HFF-Myc (cell line): Measurements from ENCODE around the gene FGFRL1.

Experiments
- DNase-seq: peaks from one replicate; pipeline ENCODE4 v3.0.0-alpha.2; 2011; ENCODE audit warnings: low read depth; ENCODE audit errors: extremely low read depth
- H3K4me3 ChIP-seq: replicated peaks from 2 replicates; pipeline ENCODE4 v1.5.1; 2011; ENCODE audit warnings: low read depth, mild to moderate bottlenecking, control low read depth, low read length
- TF ChIP-seq, protein P1 (sequence below): IDR thresholded peaks from 2 replicates; pipeline ENCODE4 v1.5.1; 2012; ENCODE audit warnings: mild to moderate bottlenecking, low read depth, low read length, control low read depth; ENCODE audit errors: missing control alignments

FGFRL1 gene

DNA sequence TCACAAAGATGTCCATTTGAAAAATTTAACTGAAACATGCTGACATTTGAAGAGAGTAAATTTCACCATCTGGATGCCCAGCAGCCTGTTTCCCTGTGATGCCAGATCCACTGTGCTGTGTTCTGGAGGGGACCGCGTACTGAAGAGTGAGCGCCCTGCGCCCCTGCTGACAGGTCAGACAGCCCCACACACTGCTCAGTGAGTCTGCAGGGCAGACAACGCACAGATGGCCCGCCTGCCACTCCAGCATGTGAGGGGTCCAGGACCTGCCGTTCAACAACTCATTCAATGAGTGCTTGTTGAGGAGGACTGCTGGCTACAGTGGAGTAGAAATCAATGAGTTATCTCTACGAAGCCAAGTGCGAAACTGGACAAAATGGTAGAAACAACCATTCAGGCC lies 49.2 kb downstream of the FGFRL1 start:
- DNase-seq, result no peak
- TF ChIP-seq, protein P1, sequence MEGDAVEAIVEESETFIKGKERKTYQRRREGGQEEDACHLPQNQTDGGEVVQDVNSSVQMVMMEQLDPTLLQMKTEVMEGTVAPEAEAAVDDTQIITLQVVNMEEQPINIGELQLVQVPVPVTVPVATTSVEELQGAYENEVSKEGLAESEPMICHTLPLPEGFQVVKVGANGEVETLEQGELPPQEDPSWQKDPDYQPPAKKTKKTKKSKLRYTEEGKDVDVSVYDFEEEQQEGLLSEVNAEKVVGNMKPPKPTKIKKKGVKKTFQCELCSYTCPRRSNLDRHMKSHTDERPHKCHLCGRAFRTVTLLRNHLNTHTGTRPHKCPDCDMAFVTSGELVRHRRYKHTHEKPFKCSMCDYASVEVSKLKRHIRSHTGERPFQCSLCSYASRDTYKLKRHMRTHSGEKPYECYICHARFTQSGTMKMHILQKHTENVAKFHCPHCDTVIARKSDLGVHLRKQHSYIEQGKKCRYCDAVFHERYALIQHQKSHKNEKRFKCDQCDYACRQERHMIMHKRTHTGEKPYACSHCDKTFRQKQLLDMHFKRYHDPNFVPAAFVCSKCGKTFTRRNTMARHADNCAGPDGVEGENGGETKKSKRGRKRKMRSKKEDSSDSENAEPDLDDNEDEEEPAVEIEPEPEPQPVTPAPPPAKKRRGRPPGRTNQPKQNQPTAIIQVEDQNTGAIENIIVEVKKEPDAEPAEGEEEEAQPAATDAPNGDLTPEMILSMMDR, result no peak
- H3K4me3 ChIP-seq, result no peak overlapping the region

DNA sequence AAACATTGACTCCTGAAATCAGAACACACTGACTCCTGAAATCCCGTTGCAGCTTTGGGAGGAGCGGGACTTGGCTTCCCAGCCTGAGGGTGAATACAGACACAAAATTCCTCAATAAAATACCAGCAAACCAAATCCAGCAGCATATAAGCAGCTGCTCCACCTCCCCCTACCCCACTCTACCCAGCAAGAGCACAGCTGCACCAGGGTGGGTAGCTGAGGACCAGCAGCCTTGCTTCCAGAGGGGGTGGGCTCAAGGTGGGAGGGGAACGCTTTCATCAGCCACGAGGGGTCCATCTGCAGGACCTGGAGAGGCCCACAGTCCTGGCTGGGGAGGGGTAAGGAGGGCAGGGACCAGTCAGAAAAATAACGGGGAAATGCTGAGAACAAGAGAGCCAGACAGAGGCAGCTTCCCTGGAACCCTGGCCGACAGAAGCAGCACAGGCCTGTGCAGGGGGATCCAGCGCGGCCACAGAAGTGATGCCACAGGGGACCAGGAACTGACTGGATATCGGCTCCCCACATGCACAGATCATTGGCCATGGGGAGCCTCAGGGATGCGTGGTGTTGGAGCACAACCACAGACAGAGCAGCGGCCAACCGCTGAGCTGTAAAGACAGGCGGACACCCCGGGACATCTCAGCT lies 49.8 kb downstream of the FGFRL1 start:
- H3K4me3 ChIP-seq, result no peak overlapping the region
- TF ChIP-seq, protein P1, result no peak
- DNase-seq, result no peak

DNA sequence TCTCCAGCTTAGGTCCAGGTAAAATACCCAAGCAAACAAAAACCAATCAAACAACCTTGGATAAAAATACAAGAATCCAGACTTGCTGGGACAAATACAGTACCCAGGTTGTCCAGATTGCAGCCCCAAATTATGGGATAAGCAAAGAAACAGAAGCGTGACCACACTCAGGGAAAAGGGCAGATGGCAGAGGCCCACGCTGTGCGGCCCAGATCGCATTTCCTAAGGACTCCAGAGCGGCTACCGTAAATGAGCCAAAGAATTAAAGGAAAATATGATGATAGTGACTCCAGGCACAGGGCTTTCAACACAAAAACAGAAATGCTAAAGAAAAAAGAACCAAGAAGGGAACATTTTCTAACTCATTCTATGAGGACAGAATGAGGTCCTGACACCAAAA lies 50.3 kb downstream of the FGFRL1 start:
- no peak for DNase-seq
- TF ChIP-seq, protein P1, result no peak
- no peak overlapping the region for H3K4me3 ChIP-seq

DNA sequence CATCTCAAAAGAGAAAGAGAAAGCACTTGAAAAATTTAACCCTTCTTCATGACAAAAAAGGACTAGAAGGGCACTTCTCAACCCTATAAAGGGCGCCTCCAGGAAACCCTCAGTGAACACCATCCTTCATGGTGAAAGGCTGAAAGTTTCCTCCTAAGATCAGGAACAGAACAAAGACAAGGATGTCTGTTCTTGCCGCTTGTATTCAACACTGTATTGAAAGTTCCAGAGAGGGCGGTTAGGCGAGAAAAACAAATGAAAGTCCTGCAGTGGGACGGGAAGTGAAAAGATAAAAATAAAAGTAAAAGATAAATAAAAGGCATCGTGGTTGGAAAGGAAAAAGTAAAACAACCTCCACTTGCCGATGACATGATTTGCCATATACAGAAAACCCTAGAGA lies 51.0 kb downstream of the FGFRL1 start:
- no peak for DNase-seq
- TF ChIP-seq, protein P1, result no peak

DNA sequence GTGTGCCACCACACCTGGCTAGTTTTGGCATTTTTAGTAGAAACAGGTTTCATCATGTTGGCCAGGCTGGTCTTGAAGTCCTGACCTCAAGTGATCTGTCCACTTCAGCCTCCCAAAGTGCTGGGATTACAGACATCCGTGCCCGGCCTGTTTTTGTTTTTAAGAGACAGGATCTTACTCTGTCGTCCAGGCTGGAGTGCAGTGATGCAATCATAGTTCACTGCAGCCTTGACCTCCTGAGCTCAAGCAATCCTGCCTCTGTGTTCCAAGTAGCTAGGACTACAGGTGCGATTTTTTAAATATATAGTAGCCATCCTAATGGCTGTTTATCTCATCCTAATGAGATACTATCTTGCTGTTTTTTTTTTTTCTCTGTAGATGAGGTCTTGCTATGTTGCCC lies 54.3 kb downstream of the FGFRL1 start:
- TF ChIP-seq, protein P1, result no peak
- no peak for DNase-seq
- H3K4me3 ChIP-seq, result no peak overlapping the region

More for the DNA sequence above, 51.0 kb downstream of the FGFRL1 start:
- H3K4me3 ChIP-seq, result no peak overlapping the region

DNA sequence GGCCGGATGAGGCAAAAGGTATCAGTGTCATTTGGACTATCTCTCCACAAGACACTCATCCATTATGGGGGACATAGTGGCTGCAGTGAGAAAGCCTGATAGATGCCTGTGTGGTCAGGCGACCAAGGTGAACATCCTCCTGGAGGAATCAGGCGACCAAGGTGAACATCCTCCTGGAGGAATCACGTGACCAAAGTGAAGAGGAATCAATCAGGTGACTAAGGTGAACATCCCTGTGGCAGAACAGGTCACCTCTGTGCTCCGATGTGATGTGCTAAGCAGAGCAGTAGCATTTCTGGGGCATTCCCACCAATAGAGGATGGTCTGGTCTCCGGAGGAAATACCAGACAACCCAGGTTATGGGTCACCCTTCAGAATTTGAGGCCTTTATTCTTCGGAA lies 58.0 kb downstream of the FGFRL1 start:
- H3K4me3 ChIP-seq, result no peak overlapping the region
- no peak for DNase-seq
- TF ChIP-seq, protein P1, result no peak
